ENCODE measurements around the gene FBXO33.

The FBXO33 gene

GRCh38 chr14:39430762-39431415 is 1.3 kb downstream of the FBXO33 start:
- DNase-seq, result no peak

- DNase-seq, result no peak
These were observed 4.1 kb downstream of the FBXO33 start for GRCh38 chr14:39428118-39428517.

DNA sequence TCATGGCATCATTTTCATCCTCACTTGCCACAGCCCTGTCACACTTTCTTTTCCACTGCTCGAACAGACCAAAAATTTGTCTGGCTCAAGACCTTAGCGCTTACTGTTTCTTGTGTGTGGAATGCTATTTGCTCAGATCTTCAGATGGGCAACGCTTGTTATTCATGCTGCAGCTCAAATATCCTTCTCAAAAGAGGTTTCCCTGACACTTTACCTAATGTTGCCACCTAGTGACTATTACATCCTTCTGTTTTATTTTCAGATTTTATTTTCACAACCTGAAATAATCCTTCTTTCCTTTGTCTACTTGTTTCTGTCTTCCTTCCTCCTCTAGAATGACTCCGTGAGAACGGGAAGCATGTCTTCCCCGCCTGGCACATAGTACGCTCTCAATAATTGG is 5.6 kb downstream of the FBXO33 start:
- no peak for DNase-seq

DNA sequence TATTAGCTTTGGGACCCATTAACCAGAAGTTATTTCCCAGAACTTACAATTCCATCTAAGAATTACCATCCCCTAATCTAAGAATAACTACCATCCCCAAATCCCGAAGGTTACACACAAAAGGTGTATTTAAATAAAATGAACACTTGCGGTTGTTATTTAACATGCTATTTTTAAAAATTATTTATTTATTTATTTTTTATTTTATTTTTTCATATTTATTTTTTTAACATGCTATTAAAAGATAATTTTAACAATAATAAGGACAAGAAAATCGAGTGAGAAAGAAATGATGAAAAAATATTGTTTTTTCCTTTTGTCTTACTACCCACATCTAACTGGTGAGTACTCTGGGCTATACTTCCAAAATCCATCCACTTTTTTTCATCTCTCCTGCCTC is 6.3 kb downstream of the FBXO33 start:
- DNase-seq, result no peak

DNA sequence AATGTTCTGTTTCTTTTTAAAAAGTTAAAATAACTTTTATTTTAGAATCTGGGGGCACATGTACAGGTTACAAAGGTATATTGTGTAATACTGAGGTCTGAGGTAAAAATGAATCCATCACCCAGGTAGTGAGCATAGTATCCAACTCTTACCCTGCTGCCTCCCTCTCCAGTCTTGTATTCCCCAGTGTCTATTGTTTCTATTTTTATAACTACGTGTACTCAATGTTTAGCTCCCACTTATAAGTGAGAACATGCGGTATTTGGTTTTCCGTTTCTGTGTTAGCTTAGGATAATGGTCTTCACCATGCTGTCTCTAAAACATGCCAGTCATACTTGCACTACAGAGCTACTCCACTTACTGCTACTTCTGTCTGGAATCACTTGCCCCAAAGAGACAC is 8.4 kb downstream of the FBXO33 start:
- no peak for DNase-seq

- no peak for DNase-seq
These were observed 10.0 kb downstream of the FBXO33 start for GRCh38 chr14:39422243-39422642.

GRCh38 chr14:39419272-39419671 is 13.0 kb downstream of the FBXO33 start:
- no peak for DNase-seq

- no peak for DNase-seq
These were observed 15.2 kb downstream of the FBXO33 start for GRCh38 chr14:39417014-39417413.

- no peak for DNase-seq
These were observed 16.2 kb downstream of the FBXO33 start for GRCh38 chr14:39416072-39416471.

DNA sequence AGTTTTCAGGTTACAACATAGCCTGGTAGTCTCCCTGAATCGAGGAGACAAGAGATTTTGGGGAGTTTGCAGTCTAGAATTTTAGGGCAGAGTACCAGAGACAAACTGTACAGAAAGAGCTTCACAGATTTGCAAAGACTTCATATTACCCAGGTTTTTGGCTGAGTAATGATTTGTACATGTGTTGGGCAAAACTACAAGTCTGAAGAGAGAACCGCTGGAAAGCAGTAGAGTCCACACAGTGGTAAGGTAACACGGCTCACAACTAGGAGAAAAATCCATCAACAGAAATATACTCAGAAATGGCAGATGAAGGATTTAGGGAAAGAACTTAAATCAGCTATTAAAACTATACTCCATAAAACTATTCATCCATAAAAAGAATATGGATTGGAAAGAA is 25.7 kb downstream of the FBXO33 start:
- no peak for DNase-seq

DNA sequence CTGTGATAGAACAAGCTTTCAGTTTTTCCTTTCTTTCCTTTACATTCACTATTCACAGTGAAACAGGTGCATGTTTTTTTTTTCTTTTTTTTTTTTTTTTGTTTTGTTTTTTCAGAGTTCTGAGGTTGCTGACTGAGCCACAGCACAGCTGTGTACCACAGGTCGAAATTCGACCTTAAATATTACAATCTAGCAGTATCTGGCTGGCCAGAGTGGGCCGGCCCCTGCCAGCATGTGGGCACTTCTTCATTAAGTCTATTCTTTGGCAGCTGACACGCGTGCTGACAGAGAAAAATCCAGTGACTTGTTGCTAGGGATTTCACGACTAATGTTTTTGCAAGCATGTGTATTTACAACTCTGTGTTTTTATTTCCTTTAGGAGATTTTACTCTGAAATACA is 33.9 kb downstream of the FBXO33 start:
- DNase-seq, result no peak

DNA sequence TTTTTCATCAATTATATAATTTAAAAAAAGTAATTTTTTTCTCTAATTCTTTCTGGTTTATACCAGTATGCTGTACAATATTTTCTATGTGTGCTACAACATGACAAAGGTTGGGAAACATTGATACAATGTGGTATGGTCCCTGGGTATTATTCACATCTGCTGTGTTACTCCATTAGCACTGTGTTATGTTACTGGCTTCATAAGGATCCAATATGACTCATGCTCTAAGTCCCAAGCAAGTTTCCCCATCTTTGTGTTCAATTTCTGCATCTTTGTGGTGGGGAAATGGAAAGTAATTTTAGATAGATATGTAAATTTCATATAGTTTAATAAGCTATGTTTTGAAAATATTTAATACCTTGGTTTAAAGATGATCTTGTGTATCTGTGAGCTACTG is 35.8 kb downstream of the FBXO33 start:
- DNase-seq, result no peak

GRCh38 chr14:39395555-39396254 is 36.5 kb downstream of the FBXO33 start:
- DNase-seq, result no peak

GRCh38 chr14:39393289-39393688 is 38.9 kb downstream of the FBXO33 start:
- no peak for DNase-seq

- no peak for DNase-seq
These were observed 48.1 kb downstream of the FBXO33 start for GRCh38 chr14:39384177-39384576.

DNA sequence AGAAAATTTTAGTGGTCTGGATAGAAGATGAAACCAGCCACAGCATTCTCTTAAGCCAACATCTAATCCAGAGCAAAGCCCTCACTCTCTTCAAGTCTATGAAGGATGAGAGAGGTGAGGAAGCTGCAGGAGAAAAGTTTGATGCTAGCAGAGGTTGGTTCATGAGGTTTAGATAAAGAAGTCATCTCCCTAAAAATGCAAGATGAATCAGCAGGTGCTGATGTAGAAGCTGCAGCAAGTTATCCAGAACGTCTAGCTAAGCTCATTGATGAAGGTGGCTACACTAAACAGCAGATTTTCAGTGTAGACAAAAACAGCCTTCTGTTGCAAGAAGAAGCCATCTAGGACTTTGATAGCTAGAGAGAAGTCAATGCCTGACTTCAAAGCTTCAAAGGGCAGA is 48.5 kb downstream of the FBXO33 start:
- DNase-seq, result no peak

DNA sequence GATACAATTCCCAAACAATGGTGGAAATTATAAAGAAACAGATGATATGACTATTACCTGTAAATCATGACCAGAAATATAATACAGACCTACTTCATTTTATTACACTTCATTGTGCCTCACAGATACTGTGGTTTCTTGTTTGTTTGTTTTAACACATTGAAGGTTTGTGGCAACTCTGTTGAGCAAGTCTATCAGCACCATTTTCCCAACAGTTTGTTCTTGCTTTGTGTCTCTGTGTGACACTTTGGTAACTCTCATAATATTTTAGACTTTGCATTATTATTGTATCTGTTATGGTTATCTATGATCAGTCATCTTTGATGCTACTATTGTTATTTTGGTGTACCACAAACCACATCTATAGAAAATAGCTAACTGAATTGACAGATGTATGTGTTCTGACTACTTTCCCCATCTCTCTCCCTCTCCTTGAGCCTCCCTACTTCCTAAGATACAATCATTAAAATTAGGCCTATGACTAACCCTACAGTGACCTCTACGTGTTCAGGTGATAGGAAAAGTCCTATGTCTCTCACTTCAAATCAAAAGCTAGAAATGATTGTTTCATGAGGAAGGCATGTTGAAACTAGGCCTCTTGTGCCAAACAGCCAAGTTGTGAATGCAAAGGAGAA is 49.1 kb downstream of the FBXO33 start:
- no peak for DNase-seq

GRCh38 chr14:39382463-39382862 is 49.8 kb downstream of the FBXO33 start:
- DNase-seq, result no peak

GRCh38 chr14:39381366-39381765 is 50.9 kb downstream of the FBXO33 start:
- no peak for DNase-seq

- DNase-seq, result no peak
These were observed 55.4 kb downstream of the FBXO33 start for GRCh38 chr14:39376667-39377403.

DNA sequence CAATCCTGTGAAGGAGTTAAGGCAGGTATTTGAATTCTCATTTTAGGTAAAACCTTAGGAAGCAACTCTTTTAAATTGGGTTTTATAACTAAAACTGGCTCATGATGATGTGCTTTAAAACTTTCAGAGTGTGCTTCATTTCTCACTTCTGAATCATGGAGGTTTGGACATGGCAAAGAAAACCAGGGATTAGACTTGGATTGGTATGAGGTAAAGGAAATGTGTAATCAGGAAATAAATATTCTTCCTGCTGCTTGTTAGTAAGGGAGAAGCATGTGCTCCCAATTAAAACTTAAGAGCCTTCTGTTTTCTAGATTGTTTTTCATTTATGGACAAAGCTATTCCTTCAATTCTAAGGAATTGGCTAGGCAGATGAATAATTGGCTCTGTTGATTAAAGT is 57.4 kb downstream of the FBXO33 start:
- DNase-seq, result no peak

DNA sequence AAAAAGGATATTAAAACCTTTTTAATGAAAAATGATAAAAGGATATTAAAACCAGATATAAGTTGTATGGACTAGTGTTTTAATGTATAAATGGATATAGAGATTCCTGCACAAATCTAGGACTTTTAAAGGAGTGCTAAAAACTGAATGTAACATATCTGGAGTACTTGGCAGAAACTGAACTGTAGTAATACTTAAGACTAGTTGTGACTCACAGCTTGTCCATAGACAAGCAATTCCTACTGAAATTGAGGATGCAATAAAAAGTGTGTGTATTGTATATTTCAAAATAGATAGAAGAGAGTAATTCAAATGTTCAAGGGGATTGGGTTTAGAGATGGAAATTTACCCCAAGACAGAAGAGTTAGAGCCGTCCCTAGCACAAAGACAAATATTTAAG is 59.6 kb downstream of the FBXO33 start:
- DNase-seq, result no peak

DNA sequence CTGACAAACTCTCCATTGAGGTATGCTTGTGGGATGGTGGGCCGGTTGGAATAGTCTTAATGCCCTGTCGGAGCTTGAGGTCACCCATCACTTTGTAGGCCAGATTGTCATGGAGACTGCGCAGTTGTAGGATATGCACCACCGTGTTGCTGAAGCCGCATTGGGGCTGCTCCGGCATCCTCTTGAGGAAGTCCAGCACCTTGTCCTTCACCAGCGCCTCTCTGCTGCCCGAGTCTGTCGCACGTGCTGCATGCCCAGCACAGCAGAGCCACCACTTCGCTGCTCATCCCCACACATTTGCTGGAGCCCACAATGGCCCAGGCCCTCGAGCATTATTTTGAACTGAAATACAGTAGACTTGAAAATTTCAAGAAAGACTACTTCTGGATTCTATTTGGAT is 61.8 kb downstream of the FBXO33 start:
- DNase-seq, result no peak

GRCh38 chr14:39369029-39369428 is 63.2 kb downstream of the FBXO33 start:
- DNase-seq, result no peak
